Gastrocnemius medialis (tissue), 4 donors: ENCODE data around the gene TAS2R60. TPM values are rescaled to one million over a fixed set of nuclear protein-coding genes. Genes with fewer than 3 reads are reported as not detected.

Experiments used
- ATAC-seq, 2 donors: fragments of 150-250 bp; one replicate each; pipeline ENCODE4 v1.9.1; 2016
- DNase-seq, 2 donors: peaks; one replicate each; pipeline ENCODE4 v3.0.0-alpha.2; 2019
- H3K27ac ChIP-seq, 4 donors: fragments of 200-600 bp; sonication (generic); 1 replicate in 1 of 4; 2 replicates in 3 of 4; pipeline ENCODE4 v1.5.1; 2016 to 2018; ENCODE audit warnings: mild to moderate bottlenecking in 2 of 4, moderate library complexity in 1 of 4
- H3K27me3 ChIP-seq, 3 donors: fragments of 200-600 bp; sonication (generic) in 2 of 3; 1 replicate in 1 of 3; 2 replicates in 2 of 3; pipeline versions ENCODE4 v1.5.1 to v1.6.0; 2016 to 2019; ENCODE audit warnings: mild to moderate bottlenecking in 1 of 3, moderate library complexity in 1 of 3
- H3K36me3 ChIP-seq, 2 donors: fragments of 200-600 bp; sonication (generic) in 1 of 2; one replicate each; pipeline ENCODE4 v1.5.1; 2017 to 2018
- H3K4me1 ChIP-seq, 2 donors: fragments of 200-600 bp; sonication (generic) in 1 of 2; one replicate each; pipeline ENCODE4 v1.5.1; 2016 to 2017; ENCODE audit warnings: mild to moderate bottlenecking in 2 of 2
- H3K4me3 ChIP-seq, 4 donors: fragments of 200-600 bp; sonication (generic) in 3 of 4; 1 replicate in 1 of 4; 2 replicates in 3 of 4; pipeline ENCODE4 v1.5.1; 2016 to 2019; ENCODE audit warnings: mild to moderate bottlenecking in 2 of 4
- H3K9me3 ChIP-seq, 3 donors: fragments of 200-600 bp; sonication (generic) in 2 of 3; 1 replicate in 1 of 3; 2 replicates in 2 of 3; pipeline ENCODE4 v1.5.1; 2016 to 2019
- CTCF ChIP-seq, 5 experiments: fragments of 450-650 bp in 3 of 5; fragments of 200-600 bp in 2 of 5; sonication (generic) in 2 of 5; IDR thresholded peaks in 4 of 5; conservative IDR thresholded peaks in 1 of 5; 1 replicate in 4 of 5; 2 replicates in 1 of 5; pipeline ENCODE4 v1.5.1; 2016 to 2019; ENCODE audit warnings: antibody characterized with exemption in 5 of 5, mild to moderate bottlenecking in 3 of 5, moderate library complexity in 3 of 5
- POLR2A ChIP-seq, 2 donors: fragments of 450-650 bp; IDR thresholded peaks; one replicate each; pipeline ENCODE4 v1.6.1; 2017; ENCODE audit warnings: antibody characterized with exemption in 2 of 2, mild to moderate bottlenecking in 2 of 2, moderate library complexity in 2 of 2
- in situ Hi-C, 4 donors: fragments of 200-750 bp; cut with MboI; loops; one replicate each; pipeline versions ENCODE4 v1.15.0 to v1.8.0; 2017; ENCODE audit warnings: low sequenced_read_pairs in 4 of 4
- intact Hi-C: fragments of 100-400 bp; cut with DNase I; formaldehyde crosslinking; loops from one replicate; pipeline ENCODE4 v1.15.1; 2023; ENCODE audit warnings: low total_unique reads
- total RNA-seq, 4 donors: library from RNA; depleted of rRNA; stranded (reverse); fragments of >200 nt; gene quantifications; one replicate each; pipeline versions ENCODE4 v1.1.0 to v1.2.3, GENCODE V29; 2016

Gene TAS2R60
- total RNA-seq, 4 donors from 2014 or later = not detected

- Histone ChIP-seq H3K27me3 (no peaks in the 10 kb centered on the region), H3K36me3 (no peaks in the 10 kb centered on the region), H3K9me3 (no peaks in the 10 kb centered on the region), H3K4me1 (no peaks in the 10 kb centered on the region), H3K27ac (no peak overlapping the region), H3K4me3 (no peak overlapping the region)
- intact Hi-C loops = no loop called here
- no peak for ATAC-seq
- in situ Hi-C loops = loop anchor here in 2 of 4 donors (10.0 to 25.0 kb wide), 2 partner anchors 161 to 394 kb away; no protein-coding TSS in a partner anchor
- no peak for TF ChIP-seq CTCF (IDR thresholded peaks at IDR 0.05 in 4 of 5, conservative IDR thresholded peaks at IDR 0.05 in 1 of 5)
- TF ChIP-seq POLR2A (IDR thresholded peaks at IDR 0.05) = no peak
- no peak for DNase-seq
These were observed 37.3 kb upstream of the TAS2R60 start for GRCh38 chr7:143406002-143406357.

- H3K4me1 ChIP-seq = no peaks in the 10 kb centered on the region
- H3K9me3 ChIP-seq = no peaks in the 10 kb centered on the region
- H3K4me3 ChIP-seq = no peak overlapping the region
- DNase-seq = no peak
- intact Hi-C loops (no loop called here), in situ Hi-C loops (loop anchor here in 2 of 4 donors (10.0 to 25.0 kb wide), 2 partner anchors 163 to 395 kb away; no protein-coding TSS in a partner anchor)
- no peaks in the 10 kb centered on the region for H3K27me3 ChIP-seq
- H3K36me3 ChIP-seq = no peaks in the 10 kb centered on the region
- no peak for ATAC-seq
- no peak overlapping the region for H3K27ac ChIP-seq
- no peak for TF ChIP-seq CTCF (IDR thresholded peaks at IDR 0.05 in 4 of 5, conservative IDR thresholded peaks at IDR 0.05 in 1 of 5)
- no peak for TF ChIP-seq POLR2A (IDR thresholded peaks at IDR 0.05)
These were observed 35.7 kb upstream of the TAS2R60 start for GRCh38 chr7:143407287-143408251.

- Histone ChIP-seq H3K4me3 (no peak overlapping the region), H3K27me3 (no peaks in the 10 kb centered on the region), H3K27ac (no peak overlapping the region), H3K4me1 (no peaks in the 10 kb centered on the region), H3K9me3 (no peaks in the 10 kb centered on the region), H3K36me3 (no peaks in the 10 kb centered on the region)
- in situ Hi-C loops = loop anchor here in 2 of 4 donors (10.0 to 25.0 kb wide), 2 partner anchors 163 to 396 kb away; no protein-coding TSS in a partner anchor
- no peak for DNase-seq
- TF ChIP-seq POLR2A (IDR thresholded peaks at IDR 0.05) (no peak), CTCF (IDR thresholded peaks at IDR 0.05 in 4 of 5, conservative IDR thresholded peaks at IDR 0.05 in 1 of 5) (no peak)
- intact Hi-C loops = no loop called here
- ATAC-seq = no peak
These were observed 35.0 kb upstream of the TAS2R60 start for GRCh38 chr7:143408252-143408685.

- Histone ChIP-seq H3K4me1 (no peaks in the 10 kb centered on the region), H3K27ac (no peak within 1 kb of the TSS), H3K9me3 (no peaks in the 10 kb centered on the region), H3K4me3 (no peak within 1 kb of the TSS), H3K36me3 (no peaks in the 10 kb centered on the region), H3K27me3 (no peaks in the 10 kb centered on the region)
- in situ Hi-C loops (loop anchor here in 2 of 4 donors (10.0 to 25.0 kb wide), 2 partner anchors 164 to 397 kb away; no protein-coding TSS in a partner anchor), intact Hi-C loops (no loop called here)
- TF ChIP-seq CTCF (IDR thresholded peaks at IDR 0.05 in 4 of 5, conservative IDR thresholded peaks at IDR 0.05 in 1 of 5) = no peak
- no peak for TF ChIP-seq POLR2A (IDR thresholded peaks at IDR 0.05)
- ATAC-seq (no peak), DNase-seq (no peak)
These were observed 34.3 kb upstream of the TAS2R60 start, which contains the start of gene EPHA1 for GRCh38 chr7:143408686-143409561. Gene EPHA1 (minus strand): TSS chr7:143408856. CDS start chr7:143408805, 51 bp downstream.
